ENCODE measurements around the gene LAT.
"Not testable (repeated sequence)": the region's sequence is repeated elsewhere in the genome, so short reads cannot be mapped to it uniquely, and the experiment has no call there.

LAT gene

GRCh38 chr16:29000019-29000418, 15.2 kb downstream of the LAT start:
- whole genome bisulfite sequencing (ENCODE audit: extremely low coverage, insufficient coverage, low lambda C conversion rate) = no CpG with 5 or more reads among the region's 2 CpGs
- no peak overlapping the region for H2BK5ac ChIP-seq (ENCODE audit: low read length)
- no peak for DNase-seq
- no peaks in the 10 kb centered on the region for H3K36me3 ChIP-seq (ENCODE audit: control insufficient read depth, insufficient read depth, low read length)
- H3K9ac ChIP-seq (ENCODE audit: low read length) = no peak overlapping the region
- no peak overlapping the region for H3K23ac ChIP-seq (ENCODE audit: low read length)
- H3K79me1 ChIP-seq (ENCODE audit: low read length) = no peaks in the 10 kb centered on the region
- no peak overlapping the region for H3K4me2 ChIP-seq (ENCODE audit: low read length)
- H3K56ac ChIP-seq (ENCODE audit: low read length) = no peak overlapping the region
- H3K4ac ChIP-seq (ENCODE audit: low read depth, low read length) = no peak overlapping the region
- no peak overlapping the region for H2AK5ac ChIP-seq (ENCODE audit: low read length)
- H2BK120ac ChIP-seq (ENCODE audit: low read depth, low read length) = no peak overlapping the region
- H2BK15ac ChIP-seq (replicated peaks; ENCODE audit: low read depth) = no peak overlapping the region
- H3K27ac ChIP-seq (ENCODE audit: low read depth, low read length) = no peak overlapping the region
- no peak overlapping the region for H4K5ac ChIP-seq (ENCODE audit: low read length)
- no peaks in the 10 kb centered on the region for H3K4me1 ChIP-seq (ENCODE audit: control insufficient read depth, low read depth, low read length)
- H3K79me2 ChIP-seq (ENCODE audit: control insufficient read depth, insufficient read depth, low read length) = no peaks in the 10 kb centered on the region
- no peaks in the 10 kb centered on the region for H3K27me3 ChIP-seq (ENCODE audit: insufficient read depth, low read length, poor library complexity)
- no peak overlapping the region for H4K8ac ChIP-seq (ENCODE audit: low read depth, low read length)
- no peak overlapping the region for H3K18ac ChIP-seq (ENCODE audit: low read length)
- no peak overlapping the region for H3K4me3 ChIP-seq (ENCODE audit: low read length)

GRCh38 chr16:29004496-29005139, 19.8 kb downstream of the LAT start:
- not testable (repeated sequence) for H2AK5ac ChIP-seq (ENCODE audit: low read length); H3K9ac ChIP-seq (ENCODE audit: low read length); H3K56ac ChIP-seq (ENCODE audit: low read length); H3K4me2 ChIP-seq (ENCODE audit: low read length); H3K18ac ChIP-seq (ENCODE audit: low read length); H4K5ac ChIP-seq (ENCODE audit: low read length); H2BK5ac ChIP-seq (ENCODE audit: low read length); H3K4ac ChIP-seq (ENCODE audit: low read depth, low read length); H3K4me3 ChIP-seq (ENCODE audit: low read length); H3K36me3 ChIP-seq (ENCODE audit: control insufficient read depth, insufficient read depth, low read length); H3K79me2 ChIP-seq (ENCODE audit: control insufficient read depth, insufficient read depth, low read length); H2BK15ac ChIP-seq (replicated peaks; ENCODE audit: low read depth); H2BK120ac ChIP-seq (ENCODE audit: low read depth, low read length); H3K4me1 ChIP-seq (ENCODE audit: control insufficient read depth, low read depth, low read length); H3K27ac ChIP-seq (ENCODE audit: low read depth, low read length); H3K27me3 ChIP-seq (ENCODE audit: insufficient read depth, low read length, poor library complexity); H4K8ac ChIP-seq (ENCODE audit: low read depth, low read length); DNase-seq; H3K79me1 ChIP-seq (ENCODE audit: low read length); H3K23ac ChIP-seq (ENCODE audit: low read length)
- WGBS (ENCODE audit: extremely low coverage, insufficient coverage, low lambda C conversion rate) = no CpG with 5 or more reads among the region's 9 CpGs

- no peak overlapping the region for H4K5ac ChIP-seq (ENCODE audit: low read length)
- H3K27me3 ChIP-seq (ENCODE audit: insufficient read depth, low read length, poor library complexity) = no peaks in the 10 kb centered on the region
- no peak for DNase-seq
Observed at GRCh38 chr16:29007730-29008593, 23.1 kb downstream of the LAT start.

GRCh38 chr16:29009050-29009837, 24.4 kb downstream of the LAT start:
- Histone ChIP-seq H3K27ac (ENCODE audit: low read depth, low read length) (no peak overlapping the region), H2AK5ac (ENCODE audit: low read length) (no peak overlapping the region), H3K23ac (ENCODE audit: low read length) (no peak overlapping the region), H4K5ac (ENCODE audit: low read length) (no peak overlapping the region), H3K4ac (ENCODE audit: low read depth, low read length) (no peak overlapping the region), H3K79me1 (ENCODE audit: low read length) (no peaks in the 10 kb centered on the region), H3K36me3 (ENCODE audit: control insufficient read depth, insufficient read depth, low read length) (no peaks in the 10 kb centered on the region), H3K56ac (ENCODE audit: low read length) (no peak overlapping the region), H2BK5ac (ENCODE audit: low read length) (no peak overlapping the region), H3K4me3 (ENCODE audit: low read length) (no peak overlapping the region), H2BK15ac (replicated peaks; ENCODE audit: low read depth) (no peak overlapping the region), H4K8ac (ENCODE audit: low read depth, low read length) (no peak overlapping the region), H3K79me2 (ENCODE audit: control insufficient read depth, insufficient read depth, low read length) (no peaks in the 10 kb centered on the region), H3K4me2 (ENCODE audit: low read length) (no peak overlapping the region), H3K4me1 (ENCODE audit: control insufficient read depth, low read depth, low read length) (no peaks in the 10 kb centered on the region), H2BK120ac (ENCODE audit: low read depth, low read length) (no peak overlapping the region), H3K9ac (ENCODE audit: low read length) (no peak overlapping the region), H3K18ac (ENCODE audit: low read length) (no peak overlapping the region), H3K27me3 (ENCODE audit: insufficient read depth, low read length, poor library complexity) (no peaks in the 10 kb centered on the region)
- no peak for DNase-seq
- WGBS (ENCODE audit: extremely low coverage, insufficient coverage, low lambda C conversion rate) = no CpG with 5 or more reads among the region's 14 CpGs

More at GRCh38 chr16:29007730-29008593, 23.1 kb downstream of the LAT start:
- Histone ChIP-seq H3K36me3 (ENCODE audit: control insufficient read depth, insufficient read depth, low read length) (no peaks in the 10 kb centered on the region), H3K9ac (ENCODE audit: low read length) (no peak overlapping the region), H2AK5ac (ENCODE audit: low read length) (no peak overlapping the region), H2BK15ac (replicated peaks; ENCODE audit: low read depth) (no peak overlapping the region), H2BK5ac (ENCODE audit: low read length) (no peak overlapping the region), H3K4me2 (ENCODE audit: low read length) (no peak overlapping the region), H3K23ac (ENCODE audit: low read length) (no peak overlapping the region), H3K4me3 (ENCODE audit: low read length) (no peak overlapping the region), H2BK120ac (ENCODE audit: low read depth, low read length) (no peak overlapping the region), H3K4me1 (ENCODE audit: control insufficient read depth, low read depth, low read length) (no peaks in the 10 kb centered on the region), H3K18ac (ENCODE audit: low read length) (no peak overlapping the region), H3K27ac (ENCODE audit: low read depth, low read length) (no peak overlapping the region), H3K56ac (ENCODE audit: low read length) (no peak overlapping the region), H3K4ac (ENCODE audit: low read depth, low read length) (no peak overlapping the region), H3K79me2 (ENCODE audit: control insufficient read depth, insufficient read depth, low read length) (no peaks in the 10 kb centered on the region), H4K8ac (ENCODE audit: low read depth, low read length) (no peak overlapping the region), H3K79me1 (ENCODE audit: low read length) (no peaks in the 10 kb centered on the region)
- no CpG with 5 or more reads among the region's 10 CpGs for WGBS (ENCODE audit: extremely low coverage, insufficient coverage, low lambda C conversion rate)

- Histone ChIP-seq H3K79me1 (ENCODE audit: low read length) (no peaks in the 10 kb centered on the region), H3K27me3 (ENCODE audit: insufficient read depth, low read length, poor library complexity) (no peaks in the 10 kb centered on the region), H3K4me1 (ENCODE audit: control insufficient read depth, low read depth, low read length) (no peaks in the 10 kb centered on the region), H3K4ac (ENCODE audit: low read depth, low read length) (no peak overlapping the region), H4K8ac (ENCODE audit: low read depth, low read length) (no peak overlapping the region), H2BK15ac (replicated peaks; ENCODE audit: low read depth) (no peak overlapping the region), H3K79me2 (ENCODE audit: control insufficient read depth, insufficient read depth, low read length) (no peaks in the 10 kb centered on the region), H2BK5ac (ENCODE audit: low read length) (no peak overlapping the region), H4K5ac (ENCODE audit: low read length) (no peak overlapping the region), H3K4me3 (ENCODE audit: low read length) (no peak overlapping the region), H3K23ac (ENCODE audit: low read length) (no peak overlapping the region), H3K56ac (ENCODE audit: low read length) (no peak overlapping the region), H2BK120ac (ENCODE audit: low read depth, low read length) (no peak overlapping the region), H3K18ac (ENCODE audit: low read length) (no peak overlapping the region), H3K9ac (ENCODE audit: low read length) (no peak overlapping the region), H3K36me3 (ENCODE audit: control insufficient read depth, insufficient read depth, low read length) (no peaks in the 10 kb centered on the region), H3K27ac (ENCODE audit: low read depth, low read length) (no peak overlapping the region), H3K4me2 (ENCODE audit: low read length) (no peak overlapping the region), H2AK5ac (ENCODE audit: low read length) (no peak overlapping the region)
- DNase-seq = no peak
- WGBS (ENCODE audit: extremely low coverage, insufficient coverage, low lambda C conversion rate) = no CpG with 5 or more reads among the region's 2 CpGs
Observed at GRCh38 chr16:29009838-29010166, 24.9 kb downstream of the LAT start.
